ENCODE measurements around the gene PTGDR. TPM values are rescaled to one million over a fixed set of nuclear protein-coding genes. Genes with fewer than 3 reads are reported as not detected.

The PTGDR gene
- total RNA-seq, 2 donors from 2014 or later: 0.09 TPM; not detected in 1

DNA sequence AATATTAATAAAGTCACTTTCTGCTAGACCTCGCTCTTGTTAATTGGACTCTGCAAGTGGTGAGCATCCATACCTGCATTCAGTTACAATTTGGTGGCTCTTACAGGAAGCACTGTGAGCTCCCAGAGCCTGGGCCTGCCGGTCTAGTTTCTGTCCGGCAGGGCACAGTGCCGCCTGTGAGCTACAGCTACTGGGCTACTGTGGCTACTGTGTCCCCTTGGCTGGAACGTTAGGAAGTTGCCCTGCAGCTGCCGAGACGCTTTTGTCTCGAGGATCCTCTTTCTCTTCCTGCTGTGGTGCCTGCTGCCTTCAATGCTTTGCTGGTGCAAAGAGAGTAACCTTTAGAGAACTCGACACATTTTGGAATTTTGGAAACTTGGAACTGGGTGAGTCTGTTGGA is 44.6 kb upstream of the PTGDR start:
- H3K27me3 ChIP-seq (ENCODE audit: control insufficient read depth, insufficient read depth, low read length, poor library complexity, severe bottlenecking): no peaks in the 10 kb centered on the region
- TF ChIP-seq, protein P1, sequence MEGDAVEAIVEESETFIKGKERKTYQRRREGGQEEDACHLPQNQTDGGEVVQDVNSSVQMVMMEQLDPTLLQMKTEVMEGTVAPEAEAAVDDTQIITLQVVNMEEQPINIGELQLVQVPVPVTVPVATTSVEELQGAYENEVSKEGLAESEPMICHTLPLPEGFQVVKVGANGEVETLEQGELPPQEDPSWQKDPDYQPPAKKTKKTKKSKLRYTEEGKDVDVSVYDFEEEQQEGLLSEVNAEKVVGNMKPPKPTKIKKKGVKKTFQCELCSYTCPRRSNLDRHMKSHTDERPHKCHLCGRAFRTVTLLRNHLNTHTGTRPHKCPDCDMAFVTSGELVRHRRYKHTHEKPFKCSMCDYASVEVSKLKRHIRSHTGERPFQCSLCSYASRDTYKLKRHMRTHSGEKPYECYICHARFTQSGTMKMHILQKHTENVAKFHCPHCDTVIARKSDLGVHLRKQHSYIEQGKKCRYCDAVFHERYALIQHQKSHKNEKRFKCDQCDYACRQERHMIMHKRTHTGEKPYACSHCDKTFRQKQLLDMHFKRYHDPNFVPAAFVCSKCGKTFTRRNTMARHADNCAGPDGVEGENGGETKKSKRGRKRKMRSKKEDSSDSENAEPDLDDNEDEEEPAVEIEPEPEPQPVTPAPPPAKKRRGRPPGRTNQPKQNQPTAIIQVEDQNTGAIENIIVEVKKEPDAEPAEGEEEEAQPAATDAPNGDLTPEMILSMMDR (conservative IDR thresholded peaks at IDR 0.05): no peak
- H3K27me3 Mint-ChIP-seq (ENCODE audit: insufficient read depth): no peaks in the 10 kb centered on the region
- no peaks in the 10 kb centered on the region for H3K36me3 Mint-ChIP-seq (ENCODE audit: low read depth)
- H3K27ac Mint-ChIP-seq: no peak overlapping the region
- WGBS, 2 experiments (ENCODE audit: insufficient coverage in 1 of 2, insufficient read length in 1 of 2): 82% methylated on average over 8 to 9 of the region's 9 CpGs
- H3K27ac ChIP-seq (ENCODE audit: low read depth, low read length): no peak overlapping the region
- H3K9ac ChIP-seq (ENCODE audit: extremely low read depth, low read length, poor library complexity, severe bottlenecking): no peak overlapping the region
- no peaks in the 10 kb centered on the region for H3K4me1 ChIP-seq (ENCODE audit: control insufficient read depth, insufficient read depth, low read length)
- H3K4me3 ChIP-seq (ENCODE audit: low read length): no peak overlapping the region
- H3K4me1 Mint-ChIP-seq: peaks cover 16% of the 10 kb centered on the region
- no peaks in the 10 kb centered on the region for H3K36me3 ChIP-seq (ENCODE audit: control insufficient read depth, insufficient read depth, low read length)
- H3K9me3 Mint-ChIP-seq: no peaks in the 10 kb centered on the region
- no peaks in the 10 kb centered on the region for H3K9me3 ChIP-seq (ENCODE audit: control insufficient read depth, low read length)
- peak; percentile 51 for DNase-seq
- H3K4me3 Mint-ChIP-seq: no peak overlapping the region

DNA sequence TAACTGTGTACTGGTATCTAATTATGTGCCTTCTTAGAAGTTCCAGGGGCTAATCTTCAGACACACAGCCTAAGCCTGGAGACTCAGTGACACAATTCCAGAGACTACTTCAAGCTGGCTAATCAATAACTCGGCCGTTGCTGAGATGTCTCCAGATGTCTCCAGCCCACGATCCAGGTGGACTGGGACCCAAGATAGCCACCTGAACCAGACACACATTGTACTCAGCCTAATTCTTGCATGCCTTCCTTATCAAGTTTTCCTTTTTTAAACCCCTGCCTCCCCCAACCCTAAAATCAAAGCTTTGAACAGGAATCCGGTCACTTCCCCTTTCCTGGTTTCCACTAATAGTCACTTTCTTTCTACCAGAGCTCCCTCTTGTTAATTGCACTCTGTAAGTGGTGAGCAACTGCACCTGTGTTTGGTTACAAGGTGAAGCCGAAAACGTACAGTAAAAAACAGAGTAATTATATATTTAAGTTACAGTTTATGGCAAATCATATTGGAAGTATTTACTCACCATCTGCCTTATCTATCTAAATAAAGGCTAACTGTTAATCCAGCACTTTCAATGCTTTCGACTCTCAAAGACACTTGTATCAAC is 39.8 kb upstream of the PTGDR start:
- Mint-ChIP-seq H3K4me1 (peaks cover 11% of the 10 kb centered on the region), H3K4me3 (no peak overlapping the region), H3K9me3 (peaks cover 2% of the 10 kb centered on the region), H3K27me3 (ENCODE audit: insufficient read depth) (no peaks in the 10 kb centered on the region), H3K36me3 (ENCODE audit: low read depth) (no peaks in the 10 kb centered on the region), H3K27ac (no peak overlapping the region)
- no peaks in the 10 kb centered on the region for H3K36me3 ChIP-seq (ENCODE audit: control insufficient read depth, insufficient read depth, low read length)
- H3K9ac ChIP-seq (ENCODE audit: extremely low read depth, low read length, poor library complexity, severe bottlenecking): no peak overlapping the region
- H3K27me3 ChIP-seq (ENCODE audit: control insufficient read depth, insufficient read depth, low read length, poor library complexity, severe bottlenecking): no peaks in the 10 kb centered on the region
- no peaks in the 10 kb centered on the region for H3K4me1 ChIP-seq (ENCODE audit: control insufficient read depth, insufficient read depth, low read length)
- no peak overlapping the region for H3K4me3 ChIP-seq (ENCODE audit: low read length)
- H3K9me3 ChIP-seq (ENCODE audit: control insufficient read depth, low read length): no peaks in the 10 kb centered on the region
- DNase-seq: no peak
- TF ChIP-seq, protein P1 (conservative IDR thresholded peaks at IDR 0.05): no peak
- H3K27ac ChIP-seq (ENCODE audit: low read depth, low read length): no peak overlapping the region
- WGBS, 2 experiments (ENCODE audit: insufficient coverage in 1 of 2, insufficient read length in 1 of 2): 93 to 95% methylated on average over 3 to 7 of the region's 7 CpGs

DNA sequence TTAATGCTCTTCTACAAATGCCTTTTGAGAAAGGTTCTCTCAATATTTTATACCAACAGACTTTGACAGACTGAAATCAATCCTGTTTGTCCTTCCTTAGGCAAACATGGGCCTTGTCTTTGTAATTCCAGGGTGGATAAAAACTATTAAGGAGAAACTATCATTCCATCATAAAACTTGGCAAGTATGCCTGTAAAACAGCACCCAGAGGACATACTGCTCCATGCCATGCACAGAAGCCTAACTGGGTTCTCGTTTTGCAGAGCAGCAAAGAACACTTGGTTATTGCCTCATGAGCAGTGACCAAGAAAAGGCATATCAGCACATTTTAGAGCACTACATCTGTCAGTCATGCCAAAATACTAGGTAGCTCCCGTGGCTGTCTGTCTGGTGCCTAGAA is 33.8 kb upstream of the PTGDR start:
- Histone ChIP-seq H3K27ac (ENCODE audit: low read depth, low read length) (no peak overlapping the region), H3K27me3 (ENCODE audit: control insufficient read depth, insufficient read depth, low read length, poor library complexity, severe bottlenecking) (no peaks in the 10 kb centered on the region), H3K9ac (ENCODE audit: extremely low read depth, low read length, poor library complexity, severe bottlenecking) (no peak overlapping the region), H3K4me1 (ENCODE audit: control insufficient read depth, insufficient read depth, low read length) (no peaks in the 10 kb centered on the region), H3K9me3 (ENCODE audit: control insufficient read depth, low read length) (no peaks in the 10 kb centered on the region), H3K36me3 (ENCODE audit: control insufficient read depth, insufficient read depth, low read length) (no peaks in the 10 kb centered on the region), H3K4me3 (ENCODE audit: low read length) (no peak overlapping the region)
- Mint-ChIP-seq H3K27ac (no peak overlapping the region), H3K27me3 (ENCODE audit: insufficient read depth) (peaks cover 1% of the 10 kb centered on the region), H3K36me3 (ENCODE audit: low read depth) (no peaks in the 10 kb centered on the region), H3K9me3 (peaks cover 2% of the 10 kb centered on the region), H3K4me1 (peaks cover 20% of the 10 kb centered on the region), H3K4me3 (no peak overlapping the region)
- 88 to 100% methylated on average over 1 to 2 of the region's 2 CpGs for WGBS, 2 experiments (ENCODE audit: insufficient coverage in 1 of 2, insufficient read length in 1 of 2)
- no peak for DNase-seq
- TF ChIP-seq, protein P1 (conservative IDR thresholded peaks at IDR 0.05): no peak
